Ishikawa (cell line): ENCODE measurements around the gene ZC3H4.

Experiments
- EP300 ChIP-seq: IDR thresholded peaks from 2 replicates; pipeline ENCODE4 v1.6.1; 2012; ENCODE audit warnings: borderline replicate concordance
- RAD21 ChIP-seq: IDR thresholded peaks from 2 replicates; pipeline ENCODE4 v1.6.1; 2012; ENCODE audit warnings: low read depth
- TAF1 ChIP-seq: IDR thresholded peaks from 2 replicates; pipeline ENCODE4 v1.6.1; 2012; ENCODE audit warnings: low read depth, mild to moderate bottlenecking

GRCh38 chr19:47047272-47047762 lies 66.3 kb downstream of the ZC3H4 start:
- no peak for TF ChIP-seq RAD21
- no peak for TF ChIP-seq EP300
- no peak for TF ChIP-seq TAF1
